WTC11 (cell line): Measurements from ENCODE around the gene FLT4. TPM values are rescaled to one million over a fixed set of nuclear protein-coding genes. Genes with fewer than 3 reads are reported as not detected.

Experiments used
- ATAC-seq: fragments of 200-7000 bp; cut with Tn5 transposase; 2 replicates; pipeline ENCODE4 v1.10.0; 2021; ENCODE audit warnings: mild to moderate bottlenecking, moderate library complexity
- CTCF ChIA-PET: fragments of 300-600 bp; sonication (Branson Sonifier 250); formaldehyde crosslinking; loops from one replicate; lab custom pipeline; 2021; ENCODE audit warnings: antibody characterized with exemption; lab: Charles Lee
- POLR2A ChIA-PET: fragments of 350-600 bp; sonication (Branson Sonifier 250); formaldehyde crosslinking; loops from one replicate; lab custom pipeline; 2021; ENCODE audit warnings: antibody characterized with exemption; lab: Charles Lee
- DNase-seq: peaks from one replicate; pipeline ENCODE4 v3.0.0; 2021; ENCODE audit warnings: low spot score
- H3K27ac Mint-ChIP-seq: 2 replicates; pipeline ENCODE4 v1.8.0; 2021; ENCODE audit warnings: mixed read lengths
- H3K27me3 Mint-ChIP-seq: 2 replicates; pipeline ENCODE4 v1.8.0; 2021; ENCODE audit warnings: low read depth, mild to moderate bottlenecking, moderate library complexity, mixed read lengths
- H3K36me3 Mint-ChIP-seq: 2 replicates; pipeline ENCODE4 v1.8.0; 2021; ENCODE audit warnings: mixed read lengths
- H3K4me1 Mint-ChIP-seq: 2 replicates; pipeline ENCODE4 v1.8.0; 2022; ENCODE audit warnings: mixed read lengths
- H3K4me3 Mint-ChIP-seq: 2 replicates; pipeline ENCODE4 v1.8.0; 2021; ENCODE audit warnings: mild to moderate bottlenecking, moderate library complexity, mixed read lengths
- H3K9me3 Mint-ChIP-seq: 2 replicates; pipeline ENCODE4 v1.8.0; 2021; ENCODE audit warnings: mixed read lengths
- ATF2 ChIP-seq: sonication (generic); formaldehyde crosslinking; IDR thresholded peaks from 2 replicates; pipeline ENCODE4 v1.8.1; 2022; ENCODE audit warnings: low read depth, missing genetic modification reagents, borderline replicate concordance
- CBFB ChIP-seq: sonication (generic); formaldehyde crosslinking; IDR thresholded peaks from 2 replicates; pipeline ENCODE4 v1.8.1; 2022; ENCODE audit warnings: mild to moderate bottlenecking, low read depth, missing genetic modification reagents
- CDX4 ChIP-seq: fragments of 250-450 bp; sonication (Bioruptor Pico); IDR thresholded peaks from 2 replicates; pipeline ENCODE4 v1.9.0; 2021; ENCODE audit warnings: moderate library complexity, mild to moderate bottlenecking, inconsistent platforms, borderline replicate concordance
- E2F1 ChIP-seq: sonication (generic); formaldehyde crosslinking; IDR thresholded peaks from 2 replicates; pipeline ENCODE4 v1.8.0; 2022; ENCODE audit warnings: mild to moderate bottlenecking, missing genetic modification reagents
- E2F5 ChIP-seq: sonication (generic); formaldehyde crosslinking; IDR thresholded peaks from 2 replicates; pipeline ENCODE4 v1.8.1; 2022; ENCODE audit warnings: mild to moderate bottlenecking, moderate library complexity, missing genetic modification reagents
- ERG ChIP-seq: fragments of 250-450 bp; sonication (Bioruptor Pico); IDR thresholded peaks from 2 replicates; pipeline ENCODE4 v1.8.0; 2021; ENCODE audit warnings: mild to moderate bottlenecking
- FOXP1 ChIP-seq: sonication (generic); formaldehyde crosslinking; IDR thresholded peaks from 2 replicates; pipeline ENCODE4 v1.8.0; 2022; ENCODE audit warnings: missing genetic modification reagents, mild to moderate bottlenecking, moderate library complexity, borderline replicate concordance
- GABPB1 ChIP-seq: sonication (generic); formaldehyde crosslinking; IDR thresholded peaks from 2 replicates; pipeline ENCODE4 v1.8.1; 2023; ENCODE audit warnings: mild to moderate bottlenecking, missing genetic modification reagents
- MLX ChIP-seq: sonication (generic); formaldehyde crosslinking; IDR thresholded peaks from 2 replicates; pipeline ENCODE4 v1.8.1; 2023; ENCODE audit warnings: mild to moderate bottlenecking, missing genetic modification reagents, moderate library complexity
- PREB ChIP-seq: sonication (generic); formaldehyde crosslinking; IDR thresholded peaks from 2 replicates; pipeline ENCODE4 v1.8.1; 2022; ENCODE audit warnings: mild to moderate bottlenecking, missing genetic modification reagents, moderate library complexity, borderline replicate concordance
- PRRX2 ChIP-seq: fragments of 250-450 bp; sonication (Bioruptor Pico); IDR thresholded peaks from 2 replicates; pipeline ENCODE4 v1.8.0; 2021; ENCODE audit warnings: mild to moderate bottlenecking
- RORB ChIP-seq: fragments of 250-450 bp; sonication (Bioruptor Pico); IDR thresholded peaks from 2 replicates; pipeline ENCODE4 v1.9.0; 2021; ENCODE audit warnings: mild to moderate bottlenecking
- SMAD3 ChIP-seq: sonication (generic); formaldehyde crosslinking; IDR thresholded peaks from 2 replicates; pipeline ENCODE4 v1.8.0; 2022; ENCODE audit warnings: missing genetic modification reagents, mild to moderate bottlenecking, borderline replicate concordance
- STAT6 ChIP-seq: sonication (generic); formaldehyde crosslinking; conservative IDR thresholded peaks from 2 replicates; pipeline ENCODE4 v1.8.1; 2023; ENCODE audit warnings: mild to moderate bottlenecking, low read depth, missing genetic modification reagents, moderate library complexity
- TEAD4 ChIP-seq: sonication (generic); formaldehyde crosslinking; IDR thresholded peaks from 2 replicates; pipeline ENCODE4 v1.8.0; 2022; ENCODE audit warnings: mild to moderate bottlenecking, missing genetic modification reagents
- TP53 ChIP-seq: sonication (generic); formaldehyde crosslinking; IDR thresholded peaks from 2 replicates; pipeline ENCODE4 v1.8.1; 2023; ENCODE audit warnings: mild to moderate bottlenecking, missing genetic modification reagents
- USF2 ChIP-seq: sonication (generic); formaldehyde crosslinking; IDR thresholded peaks from 2 replicates; pipeline ENCODE4 v1.8.1; 2023; ENCODE audit warnings: mild to moderate bottlenecking, missing genetic modification reagents, moderate library complexity
- ZMAT4 ChIP-seq: fragments of 250-450 bp; sonication (Bioruptor Pico); IDR thresholded peaks from 2 replicates; pipeline ENCODE4 v1.9.0; 2021; ENCODE audit warnings: mild to moderate bottlenecking
- ZNF121 ChIP-seq: sonication (generic); formaldehyde crosslinking; IDR thresholded peaks from 2 replicates; pipeline ENCODE4 v1.8.0; 2023; ENCODE audit warnings: missing genetic modification reagents
- ZNF396 ChIP-seq: fragments of 250-450 bp; sonication (Bioruptor Pico); IDR thresholded peaks from 2 replicates; pipeline ENCODE4 v1.8.0; 2021; ENCODE audit warnings: mild to moderate bottlenecking, moderate library complexity, borderline replicate concordance
- ZNF425 ChIP-seq: fragments of 250-450 bp; sonication (Bioruptor Pico); conservative IDR thresholded peaks from 2 replicates; pipeline ENCODE4 v1.9.0; 2021; ENCODE audit warnings: mild to moderate bottlenecking
- total RNA-seq: library from RNA; stranded (reverse); gene quantifications from 3 replicates; pipeline ENCODE4 v1.2.3, GENCODE V29; 2021

FLT4 gene
- total RNA-seq, 1 experiment from 2014 or later = 12.4 TPM

- TF ChIP-seq MLX (CRISPR knock-in tag) (no peak), TP53 (CRISPR knock-in tag) (no peak), ZNF396 (no peak), CDX4 (CRISPR knock-in tag) (no peak), ERG (CRISPR knock-in tag) (no peak), USF2 (CRISPR knock-in tag) (no peak), ZNF425 (no peak), GABPB1 (no peak)
- TF ChIP-seq, all 79 proteins: peak for 0
Observed at GRCh38 chr5:180670157-180670556, 20.8 kb upstream of the FLT4 start (continued).

- H3K27ac Mint-ChIP-seq = no peak overlapping the region
- DNase-seq (no peak), ATAC-seq (no peak)
- H3K9me3 Mint-ChIP-seq = no peaks in the 10 kb centered on the region
- POLR2A ChIA-PET = no interaction called here
- peaks cover 33% of the 10 kb centered on the region for H3K27me3 Mint-ChIP-seq
- peaks cover 23% of the 10 kb centered on the region for H3K4me1 Mint-ChIP-seq
- no peak overlapping the region for H3K4me3 Mint-ChIP-seq
- CTCF ChIA-PET = interaction anchor here (4.1 kb wide), 1 partner anchor 51 kb away, joined by 16 read pairs; no protein-coding TSS in a partner anchor
- no peaks in the 10 kb centered on the region for H3K36me3 Mint-ChIP-seq
- TF ChIP-seq STAT6 (CRISPR knock-in tag) (no peak), ZNF121 (CRISPR knock-in tag) (no peak), PRRX2 (no peak), CBFB (CRISPR knock-in tag) (no peak), RORB (CRISPR knock-in tag) (no peak), FOXP1 (CRISPR knock-in tag) (no peak), E2F1 (CRISPR knock-in tag) (no peak), PREB (CRISPR knock-in tag) (no peak), SMAD3 (no peak), CDX4 (CRISPR knock-in tag) (no peak), E2F5 (CRISPR knock-in tag) (no peak), TEAD4 (CRISPR knock-in tag) (no peak), ZMAT4 (CRISPR knock-in tag) (no peak), ATF2 (CRISPR knock-in tag) (no peak)
Observed at GRCh38 chr5:180669661-180670060, 20.3 kb upstream of the FLT4 start.
